HL-60 (cell line): ENCODE measurements around the gene MID1.

ENCODE experiments used
- DNase-seq, 2 experiments: peaks; one replicate each; pipeline ENCODE4 v3.0.0-alpha.2; 2010 to 2020; ENCODE audit warnings: low read depth in 1 of 2, low spot score in 1 of 2
- H3K27ac ChIP-seq: fragments of 250-450 bp; sonication (Bioruptor Pico); replicated peaks from 2 replicates; pipeline ENCODE4 v1.5.1; 2020; ENCODE audit warnings: mild to moderate bottlenecking, moderate library complexity
- H3K27me3 ChIP-seq: fragments of 250-450 bp; sonication (Bioruptor Pico); 2 replicates; pipeline ENCODE4 v1.5.1; 2021; ENCODE audit warnings: mild to moderate bottlenecking, moderate library complexity; ENCODE audit not compliant: insufficient read depth, poor library complexity, severe bottlenecking
- H3K4me3 ChIP-seq: replicated peaks from 2 replicates; pipeline ENCODE4 v1.5.1; 2011; ENCODE audit warnings: mild to moderate bottlenecking, control low read depth, low read length; ENCODE audit not compliant: insufficient read depth
- CTCF ChIP-seq: IDR thresholded peaks from one replicate; pipeline ENCODE4 v1.5.1; 2011; ENCODE audit warnings: low read length, control low read depth, inconsistent platforms; ENCODE audit not compliant: insufficient read depth
- GABPA ChIP-seq: IDR thresholded peaks from 2 replicates; pipeline ENCODE4 v1.6.1; 2012; ENCODE audit warnings: low read depth
- POLR2AphosphoS5 ChIP-seq: IDR thresholded peaks from 2 replicates; pipeline ENCODE4 v1.6.1; 2012; ENCODE audit warnings: low read depth
- REST ChIP-seq: IDR thresholded peaks from 2 replicates; pipeline ENCODE4 v1.6.1; 2012; ENCODE audit warnings: low read depth; ENCODE audit not compliant: insufficient replicate concordance
- SPI1 ChIP-seq: IDR thresholded peaks from 2 replicates; pipeline ENCODE4 v1.6.1; 2012; ENCODE audit warnings: low read depth, mild to moderate bottlenecking, borderline replicate concordance

Gene MID1

GRCh38 chrX:10636337-10636736 lies 16.0 kb upstream of the MID1 start:
- Histone ChIP-seq H3K27ac (no peak overlapping the region), H3K27me3 (no peaks in the 10 kb centered on the region), H3K4me3 (no peak overlapping the region)
- no peak for DNase-seq
- TF ChIP-seq SPI1 (no peak), REST (no peak), POLR2AphosphoS5 (no peak), CTCF (no peak)

- no peak overlapping the region for H3K27ac ChIP-seq
Observed at GRCh38 chrX:10634392-10635161, 14.2 kb upstream of the MID1 start.

More at GRCh38 chrX:10634392-10635161, 14.2 kb upstream of the MID1 start:
- no peak for DNase-seq
- Histone ChIP-seq H3K27me3 (no peaks in the 10 kb centered on the region), H3K4me3 (no peak overlapping the region)
- TF ChIP-seq REST (no peak), GABPA (no peak), CTCF (no peak), POLR2AphosphoS5 (no peak), SPI1 (no peak)
